ENCODE measurements around the gene PHF2. TPM values are rescaled to one million over a fixed set of nuclear protein-coding genes. Genes with fewer than 3 reads are reported as not detected.

The PHF2 gene
- total RNA-seq, 2 experiments from 2014 or later: 20.6 to 23.7 TPM

- Histone ChIP-seq H2AFZ (ENCODE audit: low read length) (no peak overlapping the region), H4K20me1 (ENCODE audit: insufficient read depth, low read length) (no peaks in the 10 kb centered on the region), H3K4me3 (ENCODE audit: low read depth, low read length, poor library complexity, severe bottlenecking) (no peak overlapping the region), H3K79me2 (ENCODE audit: insufficient read depth, low read depth, low read length) (no peaks in the 10 kb centered on the region), H3K4me1 (ENCODE audit: insufficient read depth, low read length, poor library complexity, severe bottlenecking) (no peaks in the 10 kb centered on the region), H3K36me3 (ENCODE audit: insufficient read depth, low read length) (no peaks in the 10 kb centered on the region), H3K9me3 (ENCODE audit: low read length) (peaks cover 17% of the 10 kb centered on the region; the same call in 1 of the 2 replicates), H3K9me2 (ENCODE audit: insufficient read depth, low read length) (no peaks in the 10 kb centered on the region), H3K27ac (ENCODE audit: low read depth, low read length, poor library complexity, severe bottlenecking) (no peak overlapping the region), H3K4me2 (ENCODE audit: low read length) (no peak overlapping the region)
- ChIA-PET CTCF (ENCODE audit: unreplicated experiment) (interaction anchor here (0.5 kb wide), 1 partner anchor 161 kb away, joined by 3 read pairs; no protein-coding TSS in a partner anchor), POLR2A (no interaction called here)
- no TSS peak for BruUV-seq (replicated peaks)
- intact Hi-C loops (cut with micrococcal nuclease; ENCODE audit: unreplicated experiment): no loop called here
- no peak for TF ChIP-seq CTCF (conservative IDR thresholded peaks at IDR 0.05; ENCODE audit: low read length)
- TF ChIP-seq EZH2phosphoT487 (IDR thresholded peaks at IDR 0.05; ENCODE audit: borderline replicate concordance, low read depth, low read length): no peak
- no peak for DNase-seq (ENCODE audit: low spot score)
These were observed 110.5 kb downstream of the PHF2 start for GRCh38 chr9:93686880-93687236.

- DNase-seq (ENCODE audit: low spot score): no peak
- POLR2A ChIA-PET: no interaction called here
These were observed 114.2 kb downstream of the PHF2 start for GRCh38 chr9:93690618-93691017.

More at GRCh38 chr9:93690618-93691017, 114.2 kb downstream of the PHF2 start:
- Histone ChIP-seq H3K4me2 (ENCODE audit: low read length) (no peak overlapping the region), H3K79me2 (ENCODE audit: insufficient read depth, low read depth, low read length) (no peaks in the 10 kb centered on the region), H4K20me1 (ENCODE audit: insufficient read depth, low read length) (no peaks in the 10 kb centered on the region), H3K4me3 (ENCODE audit: low read depth, low read length, poor library complexity, severe bottlenecking) (no peak overlapping the region), H3K9me2 (ENCODE audit: insufficient read depth, low read length) (no peaks in the 10 kb centered on the region), H3K36me3 (ENCODE audit: insufficient read depth, low read length) (no peaks in the 10 kb centered on the region), H3K9me3 (ENCODE audit: low read length) (peaks cover 17% of the 10 kb centered on the region; the same call in 1 of the 2 replicates), H3K4me1 (ENCODE audit: insufficient read depth, low read length, poor library complexity, severe bottlenecking) (no peaks in the 10 kb centered on the region), H3K27ac (ENCODE audit: low read depth, low read length, poor library complexity, severe bottlenecking) (no peak overlapping the region), H2AFZ (ENCODE audit: low read length) (no peak overlapping the region)
- TF ChIP-seq EZH2phosphoT487 (IDR thresholded peaks at IDR 0.05; ENCODE audit: borderline replicate concordance, low read depth, low read length) (no peak), CTCF (conservative IDR thresholded peaks at IDR 0.05; ENCODE audit: low read length) (no peak)
- intact Hi-C loops (cut with micrococcal nuclease; ENCODE audit: unreplicated experiment): no loop called here
- CTCF ChIA-PET (ENCODE audit: unreplicated experiment): no interaction called here
- BruUV-seq (replicated peaks): no TSS peak
